Epithelial cell of esophagus (primary cell): ENCODE data around the gene AKAP13.

ENCODE experiments used
- DNase-seq: peaks from one replicate; pipeline ENCODE4 v3.0.0; 2010; ENCODE audit warnings: low read depth
- H3K4me3 ChIP-seq: 2 replicates; pipeline ENCODE4 v1.5.1; 2011; ENCODE audit warnings: mild to moderate bottlenecking, low read length, control low read depth
- TF ChIP-seq, protein P1 (sequence below): IDR thresholded peaks from 2 replicates; pipeline ENCODE4 v1.5.1; 2011; ENCODE audit warnings: low read depth, mild to moderate bottlenecking, low read length, control low read depth, inconsistent platforms; ENCODE audit not compliant: insufficient read depth; ENCODE audit errors: missing control alignments

Gene AKAP13

DNA sequence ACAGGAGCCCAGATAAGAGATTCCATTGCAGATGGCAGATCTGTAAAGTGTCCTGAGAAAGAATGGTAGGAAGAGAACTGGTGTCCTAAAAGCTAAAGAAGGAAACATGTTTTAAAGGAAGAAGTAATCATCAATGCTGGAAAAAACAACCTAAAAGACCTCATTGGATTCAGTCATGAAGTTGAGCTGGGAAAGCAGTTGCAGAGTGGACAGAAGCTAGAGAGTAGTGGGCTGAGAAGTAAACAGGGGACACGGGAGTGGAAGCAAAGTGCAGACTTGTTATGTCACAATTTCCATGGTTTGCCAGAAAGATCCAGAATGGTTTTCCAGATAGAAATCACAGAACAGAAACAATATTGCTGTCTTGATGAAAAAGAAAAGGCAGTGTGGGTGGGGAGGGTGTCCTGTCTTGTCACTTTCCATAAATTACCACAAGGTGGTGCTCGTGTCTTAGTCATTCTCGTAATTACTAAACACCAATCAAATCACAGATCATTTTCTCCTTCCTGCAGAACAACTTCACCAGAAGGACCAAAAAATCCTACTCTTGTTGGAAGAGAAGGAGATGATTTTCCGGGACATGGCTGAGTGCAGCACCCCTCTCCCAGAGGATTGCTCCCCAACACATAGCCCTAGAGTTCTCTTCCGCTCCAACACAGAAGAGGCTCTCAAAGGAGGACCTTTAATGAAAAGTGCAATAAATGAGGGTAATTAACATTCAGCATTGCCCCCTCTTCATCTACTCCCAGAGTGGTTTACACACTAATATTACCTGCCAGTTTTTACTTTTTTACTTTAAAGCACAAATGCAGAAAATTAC, 349.8 kb downstream of the AKAP13 start:
- TF ChIP-seq, protein P1, sequence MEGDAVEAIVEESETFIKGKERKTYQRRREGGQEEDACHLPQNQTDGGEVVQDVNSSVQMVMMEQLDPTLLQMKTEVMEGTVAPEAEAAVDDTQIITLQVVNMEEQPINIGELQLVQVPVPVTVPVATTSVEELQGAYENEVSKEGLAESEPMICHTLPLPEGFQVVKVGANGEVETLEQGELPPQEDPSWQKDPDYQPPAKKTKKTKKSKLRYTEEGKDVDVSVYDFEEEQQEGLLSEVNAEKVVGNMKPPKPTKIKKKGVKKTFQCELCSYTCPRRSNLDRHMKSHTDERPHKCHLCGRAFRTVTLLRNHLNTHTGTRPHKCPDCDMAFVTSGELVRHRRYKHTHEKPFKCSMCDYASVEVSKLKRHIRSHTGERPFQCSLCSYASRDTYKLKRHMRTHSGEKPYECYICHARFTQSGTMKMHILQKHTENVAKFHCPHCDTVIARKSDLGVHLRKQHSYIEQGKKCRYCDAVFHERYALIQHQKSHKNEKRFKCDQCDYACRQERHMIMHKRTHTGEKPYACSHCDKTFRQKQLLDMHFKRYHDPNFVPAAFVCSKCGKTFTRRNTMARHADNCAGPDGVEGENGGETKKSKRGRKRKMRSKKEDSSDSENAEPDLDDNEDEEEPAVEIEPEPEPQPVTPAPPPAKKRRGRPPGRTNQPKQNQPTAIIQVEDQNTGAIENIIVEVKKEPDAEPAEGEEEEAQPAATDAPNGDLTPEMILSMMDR: peak; percentile 69
- peak; percentile 72 for DNase-seq
- no peak overlapping the region for H3K4me3 ChIP-seq

DNA sequence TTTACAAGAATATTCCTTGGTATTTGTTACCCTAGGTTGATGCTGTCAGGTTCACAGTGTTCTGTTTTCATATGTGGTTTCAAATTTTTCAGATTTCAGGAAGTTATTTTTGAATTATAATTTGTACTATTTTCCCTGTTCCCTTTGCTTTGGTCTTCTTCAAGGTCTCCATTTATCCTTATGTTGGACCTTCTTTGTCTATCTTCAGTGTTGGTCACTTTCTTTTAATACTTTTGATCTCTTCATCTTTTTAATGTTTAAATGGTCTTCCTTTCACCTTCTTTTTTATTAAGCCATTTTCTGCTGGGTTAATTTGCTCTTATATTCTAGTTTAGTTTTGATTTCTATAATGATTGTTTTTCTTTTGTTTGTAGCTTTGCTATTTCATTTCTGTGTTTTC, 353.0 kb downstream of the AKAP13 start:
- TF ChIP-seq, protein P1: no peak
- DNase-seq: no peak

DNA sequence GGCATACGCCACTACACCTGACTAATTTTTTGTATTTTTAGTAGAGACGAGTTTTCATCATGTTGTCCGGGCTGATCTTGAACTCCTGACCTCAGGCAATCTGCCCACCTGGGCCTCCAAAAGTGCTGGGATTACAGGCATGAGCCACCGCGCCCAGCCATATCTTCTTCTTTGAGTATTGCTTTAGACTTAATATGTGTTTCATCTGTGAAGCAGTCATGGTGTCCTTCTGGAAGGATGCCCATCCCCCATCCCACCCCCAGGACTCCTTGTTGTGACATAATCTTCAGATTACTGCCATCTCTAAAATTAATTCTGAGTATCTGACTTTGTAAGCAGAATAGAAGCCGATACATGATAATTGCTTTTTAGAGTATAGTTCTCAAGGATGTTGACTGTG, 356.7 kb downstream of the AKAP13 start:
- no peak for DNase-seq
- TF ChIP-seq, protein P1: no peak
- H3K4me3 ChIP-seq: no peak overlapping the region

More for the DNA sequence above, 353.0 kb downstream of the AKAP13 start:
- no peak overlapping the region for H3K4me3 ChIP-seq

DNA sequence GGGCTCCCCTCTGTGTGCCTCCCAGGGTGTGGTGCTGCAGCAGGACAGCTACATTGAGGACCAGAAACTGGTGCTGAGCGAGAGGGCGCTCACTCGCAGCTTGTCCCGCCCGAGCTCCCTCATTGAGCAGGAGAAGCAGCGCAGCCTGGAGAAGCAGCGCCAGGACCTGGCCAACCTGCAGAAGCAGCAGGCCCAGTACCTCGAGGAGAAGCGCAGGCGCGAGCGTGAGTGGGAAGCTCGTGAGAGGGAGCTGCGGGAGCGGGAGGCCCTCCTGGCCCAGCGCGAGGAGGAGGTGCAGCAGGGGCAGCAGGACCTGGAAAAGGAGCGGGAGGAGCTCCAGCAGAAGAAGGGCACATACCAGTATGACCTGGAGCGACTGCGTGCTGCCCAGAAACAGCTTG, 360.6 kb downstream of the AKAP13 start:
- no peak overlapping the region for H3K4me3 ChIP-seq
- no peak for DNase-seq
- TF ChIP-seq, protein P1: no peak

DNA sequence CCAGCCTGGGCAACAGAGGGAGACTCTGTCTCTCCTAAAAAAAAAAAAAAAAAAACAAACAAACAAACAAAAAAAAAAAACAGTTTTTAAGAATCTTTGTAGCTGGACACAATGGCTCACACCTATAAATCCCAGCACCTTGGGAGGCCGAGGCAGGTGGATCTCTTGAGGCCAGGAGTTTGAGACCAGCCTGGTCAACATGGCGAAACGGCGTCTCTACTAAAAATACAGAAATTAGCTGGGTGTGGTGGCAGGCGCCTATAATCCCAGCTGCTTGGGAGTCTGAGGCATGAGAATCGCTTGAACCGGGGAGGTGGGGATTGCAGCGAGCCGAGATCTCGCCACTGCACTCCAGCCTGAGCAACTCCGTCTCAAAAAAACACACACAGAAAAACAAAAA, 361.3 kb downstream of the AKAP13 start:
- no peak overlapping the region for H3K4me3 ChIP-seq
- DNase-seq: no peak
- TF ChIP-seq, protein P1: no peak

DNA sequence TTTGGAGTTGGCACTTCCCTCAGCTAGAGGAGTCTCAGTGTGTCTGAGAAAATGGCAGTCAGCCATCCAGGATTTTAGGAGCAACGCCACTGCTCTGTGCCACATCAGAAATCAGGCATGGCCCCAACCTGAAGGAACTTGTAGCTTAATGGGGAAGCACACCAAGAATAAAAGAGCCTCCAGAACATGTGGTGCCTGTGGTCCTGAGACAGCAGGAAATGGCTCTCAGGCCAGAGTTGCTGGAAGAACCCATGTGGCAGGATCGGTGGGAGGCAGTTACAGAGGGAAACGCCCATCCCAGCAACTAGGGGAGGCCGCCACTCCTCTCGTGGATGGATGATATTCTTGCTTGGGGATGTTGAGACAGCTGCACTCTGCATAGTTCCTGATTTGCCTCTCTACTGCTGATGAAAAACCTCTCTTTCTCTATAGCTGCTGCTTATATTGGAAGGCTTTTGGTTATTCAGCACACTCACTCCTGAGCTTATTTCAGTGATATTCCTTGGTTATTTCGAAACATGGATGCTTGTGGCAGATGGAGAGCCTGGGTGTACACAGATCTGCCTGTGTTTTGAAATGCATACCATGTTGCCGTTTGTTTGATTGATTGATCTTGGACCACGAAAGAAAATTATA, 361.9 kb downstream of the AKAP13 start:
- DNase-seq: no peak
- no peak overlapping the region for H3K4me3 ChIP-seq
- TF ChIP-seq, protein P1: no peak
